A549 (cell line): ENCODE results near the gene MFSD12. TPM values are rescaled to one million over a fixed set of nuclear protein-coding genes. Genes with fewer than 3 reads are reported as not detected.
A peak's percentile ranks its signal among the peaks of the same experiment; 100 is the strongest.

Source experiments
- ATAC-seq, 2 experiments: fragments of 200-7000 bp in 1 of 2; fragments of >200 bp in 1 of 2; cut with Nextera tagmentation in 1 of 2; cut with Tn5 transposase in 1 of 2; 3 replicates each; pipeline versions ENCODE4 v1.8.0 to v1.9.1; 2018 to 2020; ENCODE audit warnings: mild to moderate bottlenecking in 1 of 2, moderate library complexity in 1 of 2
- CTCF ChIA-PET: fragments of 300-600 bp; sonication (Branson Sonifier 250); formaldehyde crosslinking; extraction: SDS; loops from one replicate; lab custom pipeline; 2021; ENCODE audit warnings: antibody characterized with exemption, inconsistent platforms; lab: Yijun Ruan, JAX
- POLR2A ChIA-PET: fragments of 350-600 bp; formaldehyde crosslinking; extraction: SDS; loops from one replicate; lab custom pipeline; 2021; ENCODE audit warnings: antibody characterized with exemption, inconsistent platforms; lab: Yijun Ruan, JAX
- DNase-seq, 2 experiments: peaks; one replicate each; pipeline versions ENCODE4 v3.0.0 to v3.0.0-alpha.2; 2011 to 2016; ENCODE audit warnings: low read depth in 1 of 2, low spot score in 1 of 2
- FAIRE-seq: peaks from 2 replicates; lab custom pipeline; 2011; peaks lifted over from hg19 to GRCh38; lab: Jason Lieb, UNC
- H3K27ac ChIP-seq, 2 experiments: fragments of >200 bp; sonication (Bioruptor Twin); formaldehyde crosslinking; 3 replicates each; pipeline ENCODE4 v1.5.1; 2016 to 2017
- H3K4me1 ChIP-seq: fragments of >200 bp; sonication (Bioruptor Twin); formaldehyde crosslinking; 3 replicates; pipeline ENCODE4 v1.6.1; 2016
- H3K4me2 ChIP-seq: fragments of >200 bp; sonication (Bioruptor Twin); formaldehyde crosslinking; 3 replicates; pipeline ENCODE4 v1.6.1; 2016
- H3K4me3 ChIP-seq: fragments of >200 bp; sonication (Bioruptor Twin); formaldehyde crosslinking; 3 replicates; pipeline ENCODE4 v1.5.1; 2016
- H3K9me3 ChIP-seq: fragments of >200 bp; sonication (Bioruptor Twin); formaldehyde crosslinking; 3 replicates; pipeline ENCODE4 v1.6.1; 2016
- CBX2 ChIP-seq: fragments of 200-600 bp; sonication (generic); IDR thresholded peaks from 2 replicates; pipeline ENCODE4 v1.6.1; 2016; ENCODE audit warnings: low read depth, mild to moderate bottlenecking, borderline replicate concordance
- CBX8 ChIP-seq: fragments of 200-600 bp; sonication (generic); IDR thresholded peaks from 2 replicates; pipeline ENCODE4 v1.6.1; 2016
- CEBPB ChIP-seq, 2 experiments: fragments of >200 bp in 1 of 2; sonication (Bioruptor Twin) in 1 of 2; formaldehyde crosslinking in 1 of 2; IDR thresholded peaks; 2 replicates each; pipeline ENCODE4 v1.6.1; 2012 to 2016
- CHD4 ChIP-seq: fragments of 200-600 bp; sonication (generic); IDR thresholded peaks from 2 replicates; pipeline ENCODE4 v1.6.1; 2016; ENCODE audit warnings: antibody characterized with exemption, mild to moderate bottlenecking, borderline replicate concordance
- E2F6 ChIP-seq: IDR thresholded peaks from 2 replicates; pipeline ENCODE4 v1.6.1; 2012; ENCODE audit warnings: low read depth, borderline replicate concordance
- ELK1 ChIP-seq: fragments of 150-350 bp; IDR thresholded peaks from 2 replicates; pipeline ENCODE4 v1.6.1; 2014; ENCODE audit warnings: low read depth, mild to moderate bottlenecking, low read length
- FOSL2 ChIP-seq, 2 experiments: fragments of 450-650 bp in 1 of 2; fragments of >200 bp in 1 of 2; sonication (Bioruptor Twin) in 1 of 2; formaldehyde crosslinking; IDR thresholded peaks; 2 replicates each; pipeline versions ENCODE4 v1.5.0 to v1.6.1; 2016 to 2020; ENCODE audit warnings: mild to moderate bottlenecking in 1 of 2, moderate library complexity in 1 of 2
- HMGXB4 ChIP-seq: fragments of 250-450 bp; sonication (Bioruptor Pico); IDR thresholded peaks from 2 replicates; pipeline ENCODE4 v1.5.0; 2021; ENCODE audit warnings: mild to moderate bottlenecking, moderate library complexity, borderline replicate concordance
- JUN ChIP-seq, 2 experiments: fragments of >200 bp; sonication (Bioruptor Twin); formaldehyde crosslinking; IDR thresholded peaks; 2 replicates in 1 of 2; 3 replicates in 1 of 2; pipeline ENCODE4 v1.6.1; 2016 to 2017
- MAZ ChIP-seq: fragments of 150-350 bp; IDR thresholded peaks from 2 replicates; pipeline ENCODE4 v1.6.1; 2014; ENCODE audit warnings: antibody characterized with exemption, low read depth, low read length, borderline replicate concordance
- MYC ChIP-seq: IDR thresholded peaks from 2 replicates; pipeline ENCODE4 v1.6.1; 2012; ENCODE audit warnings: mild to moderate bottlenecking, inconsistent platforms, low read length, improper control_type of control experiment, borderline replicate concordance
- NPAS2 ChIP-seq: fragments of 250-450 bp; sonication (Bioruptor Pico); IDR thresholded peaks from 2 replicates; pipeline ENCODE4 v1.8.0; 2022; ENCODE audit warnings: mild to moderate bottlenecking, moderate library complexity, borderline replicate concordance
- NR3C1 ChIP-seq: fragments of >200 bp; sonication (Bioruptor Twin); formaldehyde crosslinking; IDR thresholded peaks from 3 replicates; pipeline ENCODE4 v1.6.1; 2017
- REST ChIP-seq: fragments of 200-600 bp; sonication (generic); IDR thresholded peaks from 2 replicates; pipeline ENCODE4 v1.6.1; 2016; ENCODE audit warnings: antibody characterized with exemption, mild to moderate bottlenecking, moderate library complexity
- WGBS: methylation state at CpG from one replicate; pipeline ENCODE4 v1.1.6; 2017; ENCODE audit errors: missing lambda C conversion rate; 5-methylcytosine and 5-hydroxymethylcytosine counted together
- polyA plus RNA-seq, 4 experiments: library from polyadenylated mRNA; depleted of rRNA in 3 of 4; stranded (reverse); fragments of >200 nt; fragmentation: RNase III in 1 of 4; extraction: RNeasy Plus Mini Kit Qiagen cat#74134 plus additional on column Dnase treatment in 1 of 4; gene quantifications; 2 replicates in 3 of 4; 3 replicates in 1 of 4; pipeline ENCODE4 v1.2.3, GENCODE V29; 2011 to 2017

The MFSD12 gene
- polyA plus RNA-seq, 2 of the 4 experiments (the other 2 are of a cell fraction), result 52.5 to 115 TPM

GRCh38 chr19:3514930-3515329, 42.5 kb downstream of the MFSD12 start (continued):
- no peak for TF ChIP-seq CEBPB (IDR thresholded peaks at IDR 0.05)
- TF ChIP-seq MAZ, result no peak

GRCh38 chr19:3513229-3514140, 43.9 kb downstream of the MFSD12 start:
- Histone ChIP-seq H3K4me1 (peaks cover 26% of the 10 kb centered on the region), H3K27ac (no peak overlapping the region), H3K9me3 (no peaks in the 10 kb centered on the region), H3K4me2 (no peak overlapping the region), H3K4me3 (no peak overlapping the region)
- no peak for FAIRE-seq
- WGBS, result 90% methylated on average over 12 of the region's 23 CpGs
- TF ChIP-seq ELK1 (no peak), JUN (IDR thresholded peaks at IDR 0.05) (no peak), MYC (no peak), CHD4 (no peak), FOSL2 (IDR thresholded peaks at IDR 0.05) (no peak), FOSL2 (CRISPR knock-in tag; IDR thresholded peaks at IDR 0.05) (no peak), NR3C1 (no peak), NPAS2 (CRISPR knock-in tag) (no peak)
- DNase-seq, result no peak
- POLR2A ChIA-PET, result no interaction called here
- ATAC-seq, result peak; percentile 27 to 37; a peak in 3 of 6 replicates
- CTCF ChIA-PET, result interaction anchor here (0.5 to 1.9 kb wide), 4 partner anchors 32 to 627 kb away, joined by 3 to 10 read pairs (median 3); no protein-coding TSS in a partner anchor

GRCh38 chr19:3512562-3513228, 44.7 kb downstream of the MFSD12 start:
- Histone ChIP-seq H3K27ac (no peak overlapping the region), H3K9me3 (no peaks in the 10 kb centered on the region)
- CTCF ChIA-PET, result interaction anchor here (0.5 to 1.9 kb wide), 5 partner anchors 9 to 628 kb away, joined by 3 to 10 read pairs (median 3); no protein-coding TSS in a partner anchor
- TF ChIP-seq REST (no peak), E2F6 (no peak), CBX8 (no peak), MAZ (no peak), CBX2 (no peak), NPAS2 (CRISPR knock-in tag) (no peak), HMGXB4 (no peak)
- TF ChIP-seq, all 56 proteins: peak for 0
- 90% methylated on average over 16 of the region's 17 CpGs for WGBS
- DNase-seq, result no peak
- Histone ChIP-seq H3K4me3 (no peak overlapping the region), H3K4me1 (peaks cover 29% of the 10 kb centered on the region), H3K4me2 (no peak overlapping the region)
- ATAC-seq, result no peak
- POLR2A ChIA-PET, result no interaction called here
- FAIRE-seq, result no peak
